Panc1 (cell line): Measurements from ENCODE around the gene STPG3. TPM values are rescaled to one million over a fixed set of nuclear protein-coding genes. Genes with fewer than 3 reads are reported as not detected.

Source experiments
- ATAC-seq: fragments of 200-7000 bp; cut with Tn5 transposase; 2 replicates; pipeline ENCODE4 v1.9.1; 2020; ENCODE audit warnings: mild to moderate bottlenecking, moderate library complexity
- BruUV-seq: library from RNA; stranded (reverse); fragments of 400-500 nt; replicated peaks from 2 replicates; lab custom pipeline; 2021; lab: Mats Ljungman, UMichigan
- CTCF ChIA-PET: fragments of 300-600 bp; sonication (Branson Sonifier 250); formaldehyde crosslinking; loops from one replicate; lab custom pipeline; 2022; ENCODE audit warnings: antibody characterized with exemption; lab: Charles Lee
- POLR2A ChIA-PET: fragments of 300-600 bp; sonication (Branson Sonifier 250); formaldehyde crosslinking; loops from one replicate; lab custom pipeline; 2022; ENCODE audit warnings: antibody characterized with exemption; lab: Charles Lee
- DNase-seq: peaks from one replicate; pipeline ENCODE4 v3.0.0-alpha.2; 2010; ENCODE audit warnings: low read depth, low spot score
- H3K27ac ChIP-seq: 2 replicates; pipeline ENCODE4 v1.5.1; 2011; ENCODE audit warnings: mild to moderate bottlenecking, low read length, inconsistent platforms
- H3K27me3 ChIP-seq: fragments of 200-500 bp; sonication (Bioruptor generic); 2 replicates; pipeline ENCODE4 v1.6.0; 2014; ENCODE audit warnings: low read length, inconsistent platforms; ENCODE audit not compliant: control insufficient read depth, insufficient read depth
- H3K36me3 ChIP-seq: fragments of 200-500 bp; sonication (Bioruptor generic); 2 replicates; pipeline ENCODE4 v1.5.1; 2014; ENCODE audit warnings: inconsistent platforms, mild to moderate bottlenecking, low read length, moderate library complexity; ENCODE audit not compliant: control insufficient read depth, insufficient read depth
- H3K4me1 ChIP-seq: 2 replicates; pipeline ENCODE4 v1.5.1; 2011; ENCODE audit warnings: inconsistent platforms, mild to moderate bottlenecking, low read length, moderate library complexity; ENCODE audit not compliant: control insufficient read depth, insufficient read depth
- H3K4me3 ChIP-seq, 2 experiments: 2 replicates each; pipeline ENCODE4 v1.5.1; 2011 to 2012; ENCODE audit warnings: low read depth in 2 of 2, low read length in 2 of 2, mild to moderate bottlenecking in 2 of 2, inconsistent platforms in 1 of 2, moderate library complexity in 1 of 2
- H3K9me3 ChIP-seq: fragments of 200-500 bp; sonication (Bioruptor generic); 2 replicates; pipeline ENCODE4 v1.5.1; 2014; ENCODE audit warnings: low read depth, mild to moderate bottlenecking, inconsistent platforms, low read length, moderate library complexity; ENCODE audit not compliant: control insufficient read depth, insufficient read depth
- POLR2AphosphoS5 ChIP-seq: IDR thresholded peaks from 2 replicates; pipeline ENCODE4 v1.6.1; 2012; ENCODE audit warnings: mild to moderate bottlenecking, low read depth, low read length, moderate library complexity
- SIN3A ChIP-seq: IDR thresholded peaks from 2 replicates; pipeline ENCODE4 v1.6.1; 2012; ENCODE audit warnings: low read depth, mild to moderate bottlenecking, low read length, moderate library complexity, borderline replicate concordance; ENCODE audit not compliant: insufficient read depth
- TCF7L2 ChIP-seq: IDR thresholded peaks from 2 replicates; pipeline ENCODE4 v1.6.1; 2011; ENCODE audit warnings: mild to moderate bottlenecking, low read depth, low read length, inconsistent platforms
- in situ Hi-C: cut with HindIII; loops from 2 replicates; pipeline ENCODE4 v1.10.0; 2016; ENCODE audit warnings: low sequenced_read_pairs, low pct_unique_long_range_greater_than_20kb
- intact Hi-C: fragments of 100-400 bp; cut with micrococcal nuclease; formaldehyde crosslinking; loops from one replicate; pipeline ENCODE4 v1.10.0; 2022; ENCODE audit not compliant: unreplicated experiment
- total RNA-seq: library from RNA; stranded (reverse); gene quantifications from one replicate; pipeline ENCODE4 v1.2.1, GENCODE V29; 2021; ENCODE audit not compliant: unreplicated experiment
- TF ChIP-seq, protein P1 (sequence below): fragments of 450-650 bp; IDR thresholded peaks from 2 replicates; pipeline ENCODE4 v1.5.1; 2017; ENCODE audit warnings: mild to moderate bottlenecking
- TF ChIP-seq, protein P2 (sequence below), 2 experiments: IDR thresholded peaks; 2 replicates each; pipeline ENCODE4 v1.6.1; 2011 to 2012; ENCODE audit warnings: low read depth in 2 of 2, control low read depth in 1 of 2, low read length in 1 of 2, mild to moderate bottlenecking in 1 of 2, moderate library complexity in 1 of 2; ENCODE audit not compliant: insufficient read depth in 1 of 2

The STPG3 gene
- total RNA-seq, 1 experiment from 2014 or later, result 0.26 TPM

DNA sequence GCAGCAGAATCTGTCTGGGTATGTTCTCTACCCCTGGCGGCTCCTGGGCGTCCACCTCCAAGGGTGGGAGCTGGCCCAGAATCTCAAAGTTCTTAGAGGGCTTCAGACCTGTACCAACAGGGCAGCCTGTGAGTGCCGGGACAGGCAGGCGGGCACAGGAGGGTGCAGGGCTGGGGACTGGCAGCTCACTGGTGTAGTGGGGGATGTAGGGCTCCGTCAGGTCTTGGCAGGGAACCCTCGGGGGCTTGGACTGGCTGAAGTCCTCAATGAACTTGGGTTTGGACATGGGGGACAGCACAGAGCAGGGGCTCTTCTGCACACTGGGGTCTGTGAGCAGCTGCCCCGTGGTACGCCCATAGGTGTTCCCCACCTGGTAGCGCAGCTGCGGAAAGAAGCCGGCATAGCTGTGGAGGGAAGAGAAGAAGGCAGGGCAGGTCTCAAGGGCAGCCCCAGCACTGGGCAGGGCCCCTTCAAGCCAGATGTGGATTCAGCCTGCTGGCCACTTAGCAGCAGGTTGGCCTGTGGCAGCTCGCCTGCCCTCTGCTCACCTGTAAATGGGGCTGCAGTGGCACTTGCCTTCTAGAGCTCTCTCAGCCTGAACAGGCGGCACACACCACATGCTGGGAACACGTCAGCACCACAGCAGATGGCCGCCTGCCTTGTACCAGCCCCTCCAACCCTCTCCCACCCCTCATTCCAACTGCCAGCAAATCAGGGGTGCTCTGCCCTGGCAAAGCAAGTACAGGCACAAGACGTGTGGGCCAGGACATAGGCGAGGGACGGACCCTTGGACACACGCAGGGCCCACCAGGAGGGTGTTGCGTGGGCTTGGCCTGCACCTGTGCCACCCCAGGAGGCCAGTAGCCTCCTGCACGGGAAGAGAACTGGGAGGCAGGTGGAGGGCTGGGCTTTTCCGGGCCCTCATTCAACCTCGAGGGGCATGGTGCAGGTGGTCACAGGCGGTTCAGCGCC is 5.3 kb upstream of the STPG3 start:
- no peak for DNase-seq
- ChIA-PET POLR2A (no interaction called here), CTCF (no interaction called here)
- no peaks in the 10 kb centered on the region for H3K9me3 ChIP-seq
- TF ChIP-seq, protein P1, sequence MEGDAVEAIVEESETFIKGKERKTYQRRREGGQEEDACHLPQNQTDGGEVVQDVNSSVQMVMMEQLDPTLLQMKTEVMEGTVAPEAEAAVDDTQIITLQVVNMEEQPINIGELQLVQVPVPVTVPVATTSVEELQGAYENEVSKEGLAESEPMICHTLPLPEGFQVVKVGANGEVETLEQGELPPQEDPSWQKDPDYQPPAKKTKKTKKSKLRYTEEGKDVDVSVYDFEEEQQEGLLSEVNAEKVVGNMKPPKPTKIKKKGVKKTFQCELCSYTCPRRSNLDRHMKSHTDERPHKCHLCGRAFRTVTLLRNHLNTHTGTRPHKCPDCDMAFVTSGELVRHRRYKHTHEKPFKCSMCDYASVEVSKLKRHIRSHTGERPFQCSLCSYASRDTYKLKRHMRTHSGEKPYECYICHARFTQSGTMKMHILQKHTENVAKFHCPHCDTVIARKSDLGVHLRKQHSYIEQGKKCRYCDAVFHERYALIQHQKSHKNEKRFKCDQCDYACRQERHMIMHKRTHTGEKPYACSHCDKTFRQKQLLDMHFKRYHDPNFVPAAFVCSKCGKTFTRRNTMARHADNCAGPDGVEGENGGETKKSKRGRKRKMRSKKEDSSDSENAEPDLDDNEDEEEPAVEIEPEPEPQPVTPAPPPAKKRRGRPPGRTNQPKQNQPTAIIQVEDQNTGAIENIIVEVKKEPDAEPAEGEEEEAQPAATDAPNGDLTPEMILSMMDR, result no peak
- TF ChIP-seq POLR2AphosphoS5, result no peak
- TF ChIP-seq, protein P2, sequence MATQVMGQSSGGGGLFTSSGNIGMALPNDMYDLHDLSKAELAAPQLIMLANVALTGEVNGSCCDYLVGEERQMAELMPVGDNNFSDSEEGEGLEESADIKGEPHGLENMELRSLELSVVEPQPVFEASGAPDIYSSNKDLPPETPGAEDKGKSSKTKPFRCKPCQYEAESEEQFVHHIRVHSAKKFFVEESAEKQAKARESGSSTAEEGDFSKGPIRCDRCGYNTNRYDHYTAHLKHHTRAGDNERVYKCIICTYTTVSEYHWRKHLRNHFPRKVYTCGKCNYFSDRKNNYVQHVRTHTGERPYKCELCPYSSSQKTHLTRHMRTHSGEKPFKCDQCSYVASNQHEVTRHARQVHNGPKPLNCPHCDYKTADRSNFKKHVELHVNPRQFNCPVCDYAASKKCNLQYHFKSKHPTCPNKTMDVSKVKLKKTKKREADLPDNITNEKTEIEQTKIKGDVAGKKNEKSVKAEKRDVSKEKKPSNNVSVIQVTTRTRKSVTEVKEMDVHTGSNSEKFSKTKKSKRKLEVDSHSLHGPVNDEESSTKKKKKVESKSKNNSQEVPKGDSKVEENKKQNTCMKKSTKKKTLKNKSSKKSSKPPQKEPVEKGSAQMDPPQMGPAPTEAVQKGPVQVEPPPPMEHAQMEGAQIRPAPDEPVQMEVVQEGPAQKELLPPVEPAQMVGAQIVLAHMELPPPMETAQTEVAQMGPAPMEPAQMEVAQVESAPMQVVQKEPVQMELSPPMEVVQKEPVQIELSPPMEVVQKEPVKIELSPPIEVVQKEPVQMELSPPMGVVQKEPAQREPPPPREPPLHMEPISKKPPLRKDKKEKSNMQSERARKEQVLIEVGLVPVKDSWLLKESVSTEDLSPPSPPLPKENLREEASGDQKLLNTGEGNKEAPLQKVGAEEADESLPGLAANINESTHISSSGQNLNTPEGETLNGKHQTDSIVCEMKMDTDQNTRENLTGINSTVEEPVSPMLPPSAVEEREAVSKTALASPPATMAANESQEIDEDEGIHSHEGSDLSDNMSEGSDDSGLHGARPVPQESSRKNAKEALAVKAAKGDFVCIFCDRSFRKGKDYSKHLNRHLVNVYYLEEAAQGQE (IDR thresholded peaks at IDR 0.05; ENCODE audit: insufficient read depth in 1 of 2, low read depth in 2 of 2, low read length in 1 of 2), result no peak
- no peak for TF ChIP-seq TCF7L2
- no peak for TF ChIP-seq SIN3A
- peaks cover 16% of the 10 kb centered on the region for H3K4me1 ChIP-seq
- peaks cover 4% of the 10 kb centered on the region for H3K36me3 ChIP-seq
- H3K27ac ChIP-seq, result no peak overlapping the region
- H3K27me3 ChIP-seq, result no peaks in the 10 kb centered on the region
- in situ Hi-C loops, result no loop called here
- H3K4me3 ChIP-seq, result no peak overlapping the region
- intact Hi-C loops, result no loop called here
- no peak for ATAC-seq
- BruUV-seq, result no TSS peak

DNA sequence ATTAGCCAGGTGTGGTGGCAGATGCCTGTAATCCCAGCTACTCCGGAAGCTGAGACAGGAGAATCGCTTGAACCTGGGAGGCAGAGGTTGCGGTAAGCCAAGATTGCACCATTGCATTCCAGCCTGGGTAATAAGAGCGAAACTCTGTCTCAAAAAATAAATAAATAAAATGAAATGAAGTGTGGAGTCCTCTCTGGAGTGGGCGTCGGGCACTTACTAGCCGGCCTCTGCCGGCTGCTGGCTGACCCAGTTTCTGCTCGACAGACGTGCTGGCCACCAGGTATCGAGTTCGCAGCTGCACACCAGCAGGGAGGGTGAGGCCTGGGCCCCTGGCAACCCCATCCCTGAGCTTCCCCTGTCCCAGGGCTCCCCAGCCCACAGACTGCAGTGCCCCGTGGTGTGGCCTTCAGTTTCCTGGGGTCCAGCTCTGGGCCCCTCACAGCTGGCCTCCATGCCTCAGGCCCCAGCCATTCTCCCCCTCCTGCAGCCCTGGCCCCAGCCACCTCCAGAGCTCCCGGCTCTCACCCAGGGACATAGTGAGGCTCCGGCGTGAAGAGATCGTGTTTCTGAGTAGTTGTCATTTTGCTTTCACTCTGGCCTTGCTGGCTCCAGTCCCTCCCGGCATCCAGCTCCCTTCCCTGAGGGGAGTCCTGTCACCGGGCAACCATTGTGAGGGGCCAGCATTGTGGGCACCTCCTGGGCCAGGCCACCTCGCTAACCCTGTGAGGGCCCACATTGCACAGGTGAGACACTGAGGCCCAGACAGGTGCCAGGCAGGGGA is 3.8 kb upstream of the STPG3 start:
- Histone ChIP-seq H3K4me3 (no peak overlapping the region), H3K9me3 (no peaks in the 10 kb centered on the region), H3K36me3 (no peaks in the 10 kb centered on the region), H3K27ac (no peak overlapping the region), H3K27me3 (no peaks in the 10 kb centered on the region), H3K4me1 (peaks cover 16% of the 10 kb centered on the region)
- no peak for DNase-seq
- TF ChIP-seq, protein P1, result no peak
- TF ChIP-seq, protein P2 (IDR thresholded peaks at IDR 0.05; ENCODE audit: insufficient read depth in 1 of 2, low read depth in 2 of 2, low read length in 1 of 2), result no peak
- no peak for TF ChIP-seq TCF7L2
- TF ChIP-seq POLR2AphosphoS5, result no peak
- TF ChIP-seq SIN3A, result no peak
- ChIA-PET POLR2A (interaction anchor here (0.6 kb wide), 1 partner anchor 117 kb away, joined by 10 read pairs; no protein-coding TSS in a partner anchor), CTCF (interaction anchor here (0.6 kb wide), 1 partner anchor 136 kb away, joined by 3 read pairs; no protein-coding TSS in a partner anchor)
- BruUV-seq, result no TSS peak
- intact Hi-C loops, result no loop called here
- no peak for ATAC-seq
- in situ Hi-C loops, result no loop called here
